AG09319 (cell line): ENCODE data around the gene RABEPK.
"Not testable (repeated sequence)": the region's sequence is repeated elsewhere in the genome, so short reads cannot be mapped to it uniquely, and the experiment has no call there.

Source experiments
- DNase-seq: peaks from one replicate; pipeline ENCODE4 v3.0.0-alpha.2; 2010; ENCODE audit warnings: low read depth; ENCODE audit errors: extremely low read depth
- CTCF ChIP-seq: IDR thresholded peaks from 2 replicates; pipeline ENCODE4 v1.5.1; 2011; ENCODE audit warnings: low read depth, mild to moderate bottlenecking, inconsistent platforms, low read length, moderate library complexity

Gene RABEPK

GRCh38 chr9:125204477-125204876 lies 4.1 kb downstream of the RABEPK start:
- no peak for DNase-seq
- no peak for TF ChIP-seq CTCF

DNA sequence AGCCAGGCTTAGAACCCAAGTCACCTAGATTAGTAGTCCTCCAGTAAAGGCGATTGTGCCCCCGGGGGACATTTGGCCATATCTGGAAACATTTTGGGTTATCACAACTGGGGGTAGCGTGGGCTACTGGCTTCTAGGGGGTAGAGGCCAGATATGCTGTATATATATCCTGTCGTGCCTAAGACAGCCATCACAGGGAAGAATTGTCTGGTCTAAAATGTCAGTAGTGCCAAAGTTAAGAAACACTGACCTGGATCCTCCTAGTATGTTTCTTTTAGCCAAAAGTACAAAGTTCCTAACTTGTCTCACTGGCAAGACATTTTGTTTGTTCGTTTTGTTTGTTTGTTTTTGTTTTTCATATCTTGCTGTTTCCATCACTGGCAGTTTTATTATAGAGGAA lies 13.8 kb downstream of the RABEPK start:
- TF ChIP-seq CTCF = no peak

GRCh38 chr9:125218621-125219020 lies 18.3 kb downstream of the RABEPK start:
- no peak for TF ChIP-seq CTCF
- no peak for DNase-seq

More for the DNA sequence above, 13.8 kb downstream of the RABEPK start:
- DNase-seq = no peak

- not testable (repeated sequence) for DNase-seq
These were observed 24.5 kb downstream of the RABEPK start for GRCh38 chr9:125224858-125225257.

DNA sequence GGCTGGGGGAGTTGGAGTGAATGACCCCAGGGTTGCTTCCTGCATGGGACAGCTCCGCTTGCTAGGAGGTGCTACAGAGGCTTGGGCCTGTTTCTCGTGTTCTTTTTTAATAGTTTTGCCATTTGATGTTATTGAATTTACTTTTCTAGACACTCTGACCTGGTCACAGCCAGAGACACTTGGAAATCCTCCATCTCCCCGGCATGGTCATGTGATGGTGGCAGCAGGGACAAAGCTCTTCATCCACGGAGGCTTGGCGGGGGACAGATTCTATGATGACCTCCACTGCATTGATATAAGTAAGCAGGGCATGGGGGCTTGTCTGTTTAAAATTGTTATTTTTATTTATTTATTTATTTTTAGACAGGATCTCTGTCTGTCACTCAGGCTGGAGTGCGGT lies 27.4 kb downstream of the RABEPK start:
- no peak for TF ChIP-seq CTCF

DNA sequence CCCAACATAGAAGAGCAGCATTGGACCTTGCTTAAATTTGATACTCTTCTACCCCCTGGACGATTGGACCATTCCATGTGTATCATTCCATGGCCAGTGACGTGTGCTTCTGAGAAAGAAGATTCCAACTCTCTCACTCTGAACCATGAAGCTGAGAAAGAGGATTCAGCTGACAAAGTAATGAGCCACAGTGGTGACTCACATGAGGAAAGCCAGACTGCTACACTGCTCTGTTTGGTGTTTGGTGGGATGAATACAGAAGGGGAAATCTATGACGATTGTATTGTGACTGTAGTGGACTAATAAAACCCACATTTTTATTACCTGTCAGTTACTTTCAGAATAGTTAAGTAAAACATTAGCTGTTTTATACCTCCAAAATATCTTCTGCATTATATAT lies 33.3 kb downstream of the RABEPK start:
- peak; percentile 88 for DNase-seq

More for the DNA sequence above, 27.4 kb downstream of the RABEPK start:
- DNase-seq = no peak

DNA sequence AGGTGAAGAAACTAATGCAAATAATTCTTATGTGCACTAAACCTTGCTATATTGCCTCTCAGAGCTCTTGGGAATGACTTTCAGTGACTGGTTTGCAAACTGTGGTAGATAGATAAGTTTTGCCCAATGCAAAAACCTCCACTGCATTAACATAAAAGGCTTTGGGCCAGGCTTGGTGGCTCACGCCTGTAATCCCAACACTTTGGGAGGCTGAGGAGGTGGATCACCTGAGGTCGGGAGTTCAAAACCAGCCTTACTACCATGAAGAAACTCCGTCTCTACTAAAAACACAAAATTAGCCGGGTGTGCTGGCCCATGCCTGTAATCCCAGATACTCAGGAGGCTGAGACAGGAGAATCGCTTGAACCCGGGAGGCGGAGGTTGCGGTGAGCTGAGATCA lies 33.8 kb downstream of the RABEPK start:
- not testable (repeated sequence) for DNase-seq

More for the DNA sequence above, 33.3 kb downstream of the RABEPK start:
- TF ChIP-seq CTCF = no peak

- DNase-seq = no peak
- no peak for TF ChIP-seq CTCF
These were observed 35.6 kb downstream of the RABEPK start for GRCh38 chr9:125235804-125236519.

DNA sequence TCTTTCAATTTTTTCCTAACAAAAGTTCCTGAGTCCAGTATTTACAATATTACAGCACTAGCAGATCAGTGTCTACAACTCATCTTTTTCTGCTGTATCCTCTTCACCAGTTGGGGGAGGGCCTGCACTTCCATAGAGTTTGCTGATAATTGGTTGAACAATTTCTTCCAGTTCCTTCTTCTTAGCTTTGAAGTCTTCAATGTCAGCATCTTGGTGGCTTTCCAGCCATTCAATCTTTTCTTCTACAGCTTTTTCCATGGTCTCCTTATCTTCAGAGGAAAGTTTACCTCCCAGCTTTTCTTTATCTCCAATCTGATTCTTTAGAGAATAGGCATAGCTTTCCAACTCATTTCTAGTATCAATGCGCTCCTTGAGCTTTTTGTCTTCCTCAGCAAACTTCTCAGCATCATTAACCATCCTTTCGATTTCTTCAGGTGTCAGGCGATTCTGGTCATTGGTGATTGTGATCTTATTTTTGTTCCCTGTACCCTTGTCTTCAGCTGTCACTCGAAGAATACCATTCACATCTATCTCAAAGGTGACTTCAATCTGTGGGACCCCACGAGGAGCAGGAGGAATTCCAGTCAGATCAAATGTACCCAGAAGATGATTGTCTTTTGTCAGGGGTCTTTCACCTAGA lies 36.3 kb downstream of the RABEPK start:
- not testable (repeated sequence) for DNase-seq
